GM18505 (cell line): ENCODE measurements around the gene PDE4D.
"Not testable (repeated sequence)": the region's sequence is repeated elsewhere in the genome, so short reads cannot be mapped to it uniquely, and the experiment has no call there.

Experiments used
- ATAC-seq: cut with Tn5 transposase; IDR thresholded peaks from one replicate; pipeline ENCODE4 v1.9.1; 2021; ENCODE audit not compliant: unreplicated experiment
- POLR2A ChIP-seq: IDR thresholded peaks from 4 replicates; pipeline ENCODE4 v1.6.1; 2011; ENCODE audit warnings: borderline replicate concordance; ENCODE audit not compliant: insufficient read depth, insufficient read length; ENCODE audit errors: extremely low read depth

The PDE4D gene

DNA sequence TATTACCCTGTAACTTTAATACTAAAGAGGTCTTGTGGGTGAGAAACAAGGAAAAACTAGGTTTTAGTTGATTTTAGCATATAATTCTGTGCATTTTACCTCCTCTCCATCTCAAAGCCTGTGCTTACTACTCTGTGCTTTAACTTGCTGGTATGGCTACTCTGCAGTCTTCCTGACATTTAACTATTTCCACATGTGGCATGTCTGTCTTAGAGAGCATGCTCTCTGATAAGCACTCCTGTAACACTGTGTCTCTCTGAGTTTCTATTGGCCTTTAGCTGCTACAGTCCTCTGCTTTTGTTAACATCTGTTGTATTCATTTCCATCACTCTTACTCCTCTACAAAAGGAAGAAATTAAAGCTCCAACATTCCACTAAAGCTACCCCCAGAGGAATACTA lies 892.4 kb downstream of the PDE4D start:
- TF ChIP-seq POLR2A = no peak
- no peak for ATAC-seq

GRCh38 chr5:59000211-59000610 lies 893.3 kb downstream of the PDE4D start:
- no peak for ATAC-seq
- TF ChIP-seq POLR2A = no peak

DNA sequence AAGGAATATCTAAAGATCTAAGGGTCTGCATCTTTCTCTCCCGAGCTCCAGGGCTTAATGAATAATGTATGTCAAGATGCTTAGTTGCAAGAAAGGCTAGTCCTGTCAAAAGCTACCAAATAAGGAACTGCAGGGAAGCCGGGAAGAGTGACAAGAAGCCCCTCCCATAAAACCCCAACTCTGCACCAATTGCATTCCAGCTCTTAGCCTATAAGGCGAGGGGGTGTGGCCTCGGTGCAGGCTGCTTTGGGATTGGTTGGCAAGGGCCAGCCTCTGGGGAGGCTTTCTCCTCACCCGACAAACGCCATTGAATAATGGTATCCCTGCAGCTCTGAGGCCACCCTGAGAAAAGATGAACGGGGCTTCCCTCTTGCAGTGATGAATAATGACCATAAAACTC lies 893.7 kb downstream of the PDE4D start:
- no peak for TF ChIP-seq POLR2A
- ATAC-seq = no peak

GRCh38 chr5:58998544-58998943 lies 895.0 kb downstream of the PDE4D start:
- ATAC-seq = no peak
- TF ChIP-seq POLR2A = no peak

DNA sequence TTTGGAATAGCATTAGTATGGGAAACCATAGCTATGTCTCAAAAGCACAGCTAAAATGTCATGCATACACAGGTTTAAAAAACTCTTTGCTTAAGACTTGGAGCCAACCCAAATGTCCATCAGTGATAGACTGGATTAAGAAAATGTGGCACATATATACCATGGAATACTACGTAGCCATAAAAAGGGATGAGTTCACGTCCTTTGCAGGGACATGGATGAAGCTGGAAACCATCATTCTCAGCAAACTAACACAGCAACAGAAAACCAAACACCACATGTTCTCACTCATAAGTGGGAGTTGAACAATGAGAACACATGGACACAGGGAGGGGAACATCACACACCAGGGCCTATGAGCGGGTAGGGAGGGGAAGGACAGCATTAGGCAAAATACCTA lies 897.7 kb downstream of the PDE4D start:
- ATAC-seq = not testable (repeated sequence)

DNA sequence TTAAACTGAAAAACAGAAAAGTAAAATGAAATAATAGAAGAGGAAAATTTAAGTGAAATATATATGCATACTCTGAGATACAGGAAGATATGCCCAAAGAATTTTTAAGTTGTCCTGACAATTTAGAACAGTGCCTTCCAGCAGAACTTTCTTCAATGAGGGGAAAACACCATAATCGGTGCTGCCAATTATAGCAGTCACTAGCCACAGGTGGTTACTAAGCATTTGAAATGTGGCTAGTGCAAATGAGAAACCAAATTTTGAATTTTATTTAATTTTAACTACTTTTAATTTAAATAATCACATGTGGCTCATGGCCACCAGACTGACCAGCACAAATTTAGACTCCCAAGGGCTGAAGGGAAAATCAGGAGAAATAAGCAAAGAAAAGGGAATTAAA lies 900.1 kb downstream of the PDE4D start:
- TF ChIP-seq POLR2A = no peak
- no peak for ATAC-seq

DNA sequence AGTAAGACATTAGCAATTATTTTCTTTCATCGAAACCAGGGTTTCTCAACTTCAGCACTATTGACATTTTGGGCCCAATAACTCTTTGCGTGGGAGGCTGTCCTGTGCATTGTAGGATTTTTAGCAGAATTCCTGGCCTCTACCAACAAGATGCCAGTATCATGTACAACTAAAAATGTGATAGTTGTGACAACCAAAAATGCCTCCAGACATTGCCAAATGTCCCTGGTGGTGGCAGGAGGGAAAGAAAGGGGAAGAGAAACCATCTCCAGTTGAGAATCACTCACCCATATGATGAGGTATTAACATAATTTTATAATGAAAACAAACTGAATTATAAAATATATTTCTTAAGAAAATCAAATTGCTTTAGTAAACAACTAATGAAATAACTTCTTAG lies 904.6 kb downstream of the PDE4D start:
- ATAC-seq = no peak
- no peak for TF ChIP-seq POLR2A

DNA sequence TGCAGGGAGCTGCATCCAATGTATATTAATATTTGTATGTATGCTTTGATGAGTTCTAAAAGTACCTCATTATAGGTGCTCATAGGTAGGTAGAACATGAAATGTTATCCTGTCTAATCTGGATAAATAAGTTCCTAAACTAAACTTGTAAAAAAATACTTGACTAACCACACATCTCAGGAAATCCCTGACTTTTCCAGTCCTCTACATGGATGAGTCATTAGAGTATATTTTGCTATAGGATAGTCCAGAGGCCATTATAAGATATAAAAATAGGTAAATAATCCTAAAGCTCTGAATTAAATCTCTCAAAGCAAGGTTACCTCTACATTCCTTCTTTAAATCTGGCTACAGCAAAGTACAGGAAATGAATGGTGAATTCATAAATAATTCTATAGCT lies 906.3 kb downstream of the PDE4D start:
- ATAC-seq = no peak
- TF ChIP-seq POLR2A = no peak

DNA sequence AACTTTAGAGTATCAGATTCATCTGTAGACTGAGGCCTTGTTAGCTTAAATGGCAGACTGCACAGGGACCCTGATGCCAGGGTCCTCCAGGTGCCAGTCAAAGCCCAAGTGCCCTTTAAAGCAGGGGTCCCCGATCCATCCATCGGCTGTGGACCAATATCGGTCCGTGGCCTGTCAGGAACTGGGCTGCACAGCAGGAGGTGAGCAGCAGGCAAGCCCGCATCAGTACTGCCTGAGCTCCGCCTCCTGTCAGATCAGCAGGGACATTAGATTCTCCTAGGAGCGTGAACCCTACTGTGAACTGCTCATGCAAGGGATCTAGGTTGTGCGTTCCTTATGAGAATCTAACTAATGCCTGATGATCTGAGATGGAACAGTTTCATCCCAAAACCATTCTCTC lies 907.2 kb downstream of the PDE4D start:
- TF ChIP-seq POLR2A = no peak
- no peak for ATAC-seq

DNA sequence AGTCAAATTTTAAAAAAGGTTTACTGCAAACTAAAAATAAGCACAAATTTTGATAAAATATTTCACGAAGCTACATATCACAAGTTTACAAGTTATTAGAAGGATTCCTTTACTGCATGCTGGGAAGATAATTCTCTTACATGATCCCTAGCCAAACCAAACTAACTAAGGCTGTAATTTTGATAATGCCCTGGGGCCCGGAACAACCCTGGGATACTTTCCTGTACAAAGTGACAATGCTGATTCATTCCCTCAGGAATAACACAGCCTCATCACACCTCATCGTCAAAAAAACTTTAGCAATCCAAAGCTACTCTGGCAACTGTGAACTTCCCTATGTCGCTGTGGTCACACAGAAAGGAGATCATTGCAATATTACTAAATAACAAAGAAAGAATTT lies 907.8 kb downstream of the PDE4D start:
- TF ChIP-seq POLR2A = no peak
- no peak for ATAC-seq

DNA sequence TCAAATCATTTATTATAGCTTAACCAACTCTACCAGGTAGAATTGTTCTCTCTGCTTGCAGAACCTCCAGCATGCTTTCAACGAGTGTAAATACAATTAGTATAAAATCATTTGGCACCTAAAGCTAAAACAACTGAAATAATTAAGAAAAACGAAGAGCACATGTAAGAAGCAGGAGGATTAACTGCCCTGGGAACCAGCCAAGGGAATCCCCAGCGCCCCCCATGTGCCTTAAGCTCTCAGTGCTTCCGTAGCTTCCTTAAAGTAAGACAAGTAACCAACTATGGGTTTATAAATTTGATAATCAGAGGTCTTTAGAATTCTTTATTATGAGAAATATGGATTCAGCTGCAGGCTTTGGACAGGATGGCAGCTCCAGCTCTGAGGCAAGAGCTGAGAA lies 908.2 kb downstream of the PDE4D start:
- no peak for TF ChIP-seq POLR2A
- no peak for ATAC-seq

DNA sequence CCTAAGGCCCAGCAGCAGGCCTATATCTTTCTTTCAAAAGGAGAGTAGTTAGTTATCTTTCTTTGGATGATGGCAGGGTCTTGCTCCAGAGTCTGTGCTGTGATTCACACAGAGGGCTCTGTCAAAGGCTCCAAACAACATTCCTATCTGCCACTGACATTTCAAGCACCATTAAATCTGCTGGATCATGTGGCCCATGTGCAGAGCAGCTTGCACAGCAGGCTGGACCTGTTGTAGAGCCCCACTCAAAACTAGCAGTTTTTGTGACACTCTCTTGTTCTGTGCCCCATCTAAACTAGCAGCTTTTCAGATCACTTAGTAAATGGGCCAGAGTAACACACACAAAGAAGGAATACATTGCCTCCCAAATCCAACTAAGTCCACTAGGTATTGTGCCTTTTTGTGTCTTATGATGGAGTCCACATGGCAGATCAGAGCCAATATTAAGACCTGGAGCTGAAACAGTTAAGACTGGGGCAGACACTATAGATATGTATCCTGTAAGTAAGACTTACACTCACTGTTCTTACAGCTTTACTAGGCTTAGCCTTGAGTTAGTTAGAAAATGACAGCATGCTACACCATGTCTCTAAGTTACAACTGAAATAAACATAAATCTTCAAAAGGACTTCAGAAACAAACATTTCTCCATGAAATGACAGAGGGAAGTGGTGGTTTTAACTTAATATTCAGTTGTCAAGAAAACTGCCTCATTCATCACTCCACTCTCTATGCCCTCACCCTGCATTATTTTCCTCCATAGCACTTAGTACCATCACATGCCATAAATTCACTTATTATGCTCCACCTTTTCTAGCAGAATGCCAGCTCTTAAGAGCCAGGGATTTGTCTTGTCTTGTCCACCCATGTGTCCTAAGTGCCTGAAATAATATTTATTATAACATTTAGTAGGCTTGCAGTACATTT lies 909.7 kb downstream of the PDE4D start:
- no peak for ATAC-seq

GRCh38 chr5:58980890-58981289 lies 912.6 kb downstream of the PDE4D start:
- ATAC-seq = no peak

More for the DNA sequence above, 909.7 kb downstream of the PDE4D start:
- no peak for TF ChIP-seq POLR2A

DNA sequence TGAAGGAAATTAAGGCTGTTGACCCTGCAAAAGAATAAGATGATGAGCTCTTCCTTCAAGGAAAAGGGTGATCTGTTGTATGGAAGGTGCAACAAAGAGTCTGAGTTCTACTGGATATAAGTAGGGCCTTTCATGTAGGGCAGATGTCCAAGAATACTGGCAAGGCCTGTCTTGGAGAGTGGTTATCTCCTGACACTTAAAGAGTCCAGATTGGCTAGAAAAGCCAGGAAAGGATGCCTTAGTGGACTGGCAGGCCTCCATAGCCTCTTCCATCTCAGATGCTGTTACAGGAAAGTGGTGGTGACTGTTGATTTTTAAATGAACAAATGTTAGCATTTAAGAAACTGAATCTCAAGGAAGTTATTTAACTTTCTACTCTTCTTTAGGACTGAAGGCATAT lies 914.4 kb downstream of the PDE4D start:
- no peak for TF ChIP-seq POLR2A

More at GRCh38 chr5:58980890-58981289, 912.6 kb downstream of the PDE4D start:
- no peak for TF ChIP-seq POLR2A

More for the DNA sequence above, 914.4 kb downstream of the PDE4D start:
- no peak for ATAC-seq
